HL-60 (cell line): Measurements from ENCODE around the gene BIK.

Experiments
- DNase-seq, 2 experiments: peaks; one replicate each; pipeline ENCODE4 v3.0.0-alpha.2; 2010 to 2020; ENCODE audit warnings: low read depth in 1 of 2, low spot score in 1 of 2
- H3K27ac ChIP-seq: fragments of 250-450 bp; sonication (Bioruptor Pico); replicated peaks from 2 replicates; pipeline ENCODE4 v1.5.1; 2020; ENCODE audit warnings: mild to moderate bottlenecking, moderate library complexity
- H3K27me3 ChIP-seq: fragments of 250-450 bp; sonication (Bioruptor Pico); 2 replicates; pipeline ENCODE4 v1.5.1; 2021; ENCODE audit warnings: mild to moderate bottlenecking, moderate library complexity; ENCODE audit not compliant: insufficient read depth, poor library complexity, severe bottlenecking
- H3K4me3 ChIP-seq: replicated peaks from 2 replicates; pipeline ENCODE4 v1.5.1; 2011; ENCODE audit warnings: mild to moderate bottlenecking, control low read depth, low read length; ENCODE audit not compliant: insufficient read depth
- GABPA ChIP-seq: IDR thresholded peaks from 2 replicates; pipeline ENCODE4 v1.6.1; 2012; ENCODE audit warnings: low read depth
- POLR2AphosphoS5 ChIP-seq: IDR thresholded peaks from 2 replicates; pipeline ENCODE4 v1.6.1; 2012; ENCODE audit warnings: low read depth
- SPI1 ChIP-seq: IDR thresholded peaks from 2 replicates; pipeline ENCODE4 v1.6.1; 2012; ENCODE audit warnings: low read depth, mild to moderate bottlenecking, borderline replicate concordance
- TF ChIP-seq, protein P1 (sequence below): IDR thresholded peaks from one replicate; pipeline ENCODE4 v1.5.1; 2011; ENCODE audit warnings: low read length, control low read depth, inconsistent platforms; ENCODE audit not compliant: insufficient read depth
- TF ChIP-seq, protein P2 (sequence below): IDR thresholded peaks from 2 replicates; pipeline ENCODE4 v1.6.1; 2012; ENCODE audit warnings: low read depth; ENCODE audit not compliant: insufficient replicate concordance

Gene BIK

GRCh38 chr22:43094085-43094484 lies 16.5 kb upstream of the BIK start:
- Histone ChIP-seq H3K27ac (no peak overlapping the region), H3K4me3 (no peak overlapping the region), H3K27me3 (no peaks in the 10 kb centered on the region)
- DNase-seq = peak; percentile 50 to 85
- TF ChIP-seq, protein P1, sequence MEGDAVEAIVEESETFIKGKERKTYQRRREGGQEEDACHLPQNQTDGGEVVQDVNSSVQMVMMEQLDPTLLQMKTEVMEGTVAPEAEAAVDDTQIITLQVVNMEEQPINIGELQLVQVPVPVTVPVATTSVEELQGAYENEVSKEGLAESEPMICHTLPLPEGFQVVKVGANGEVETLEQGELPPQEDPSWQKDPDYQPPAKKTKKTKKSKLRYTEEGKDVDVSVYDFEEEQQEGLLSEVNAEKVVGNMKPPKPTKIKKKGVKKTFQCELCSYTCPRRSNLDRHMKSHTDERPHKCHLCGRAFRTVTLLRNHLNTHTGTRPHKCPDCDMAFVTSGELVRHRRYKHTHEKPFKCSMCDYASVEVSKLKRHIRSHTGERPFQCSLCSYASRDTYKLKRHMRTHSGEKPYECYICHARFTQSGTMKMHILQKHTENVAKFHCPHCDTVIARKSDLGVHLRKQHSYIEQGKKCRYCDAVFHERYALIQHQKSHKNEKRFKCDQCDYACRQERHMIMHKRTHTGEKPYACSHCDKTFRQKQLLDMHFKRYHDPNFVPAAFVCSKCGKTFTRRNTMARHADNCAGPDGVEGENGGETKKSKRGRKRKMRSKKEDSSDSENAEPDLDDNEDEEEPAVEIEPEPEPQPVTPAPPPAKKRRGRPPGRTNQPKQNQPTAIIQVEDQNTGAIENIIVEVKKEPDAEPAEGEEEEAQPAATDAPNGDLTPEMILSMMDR = peak; percentile 67
- TF ChIP-seq, protein P2, sequence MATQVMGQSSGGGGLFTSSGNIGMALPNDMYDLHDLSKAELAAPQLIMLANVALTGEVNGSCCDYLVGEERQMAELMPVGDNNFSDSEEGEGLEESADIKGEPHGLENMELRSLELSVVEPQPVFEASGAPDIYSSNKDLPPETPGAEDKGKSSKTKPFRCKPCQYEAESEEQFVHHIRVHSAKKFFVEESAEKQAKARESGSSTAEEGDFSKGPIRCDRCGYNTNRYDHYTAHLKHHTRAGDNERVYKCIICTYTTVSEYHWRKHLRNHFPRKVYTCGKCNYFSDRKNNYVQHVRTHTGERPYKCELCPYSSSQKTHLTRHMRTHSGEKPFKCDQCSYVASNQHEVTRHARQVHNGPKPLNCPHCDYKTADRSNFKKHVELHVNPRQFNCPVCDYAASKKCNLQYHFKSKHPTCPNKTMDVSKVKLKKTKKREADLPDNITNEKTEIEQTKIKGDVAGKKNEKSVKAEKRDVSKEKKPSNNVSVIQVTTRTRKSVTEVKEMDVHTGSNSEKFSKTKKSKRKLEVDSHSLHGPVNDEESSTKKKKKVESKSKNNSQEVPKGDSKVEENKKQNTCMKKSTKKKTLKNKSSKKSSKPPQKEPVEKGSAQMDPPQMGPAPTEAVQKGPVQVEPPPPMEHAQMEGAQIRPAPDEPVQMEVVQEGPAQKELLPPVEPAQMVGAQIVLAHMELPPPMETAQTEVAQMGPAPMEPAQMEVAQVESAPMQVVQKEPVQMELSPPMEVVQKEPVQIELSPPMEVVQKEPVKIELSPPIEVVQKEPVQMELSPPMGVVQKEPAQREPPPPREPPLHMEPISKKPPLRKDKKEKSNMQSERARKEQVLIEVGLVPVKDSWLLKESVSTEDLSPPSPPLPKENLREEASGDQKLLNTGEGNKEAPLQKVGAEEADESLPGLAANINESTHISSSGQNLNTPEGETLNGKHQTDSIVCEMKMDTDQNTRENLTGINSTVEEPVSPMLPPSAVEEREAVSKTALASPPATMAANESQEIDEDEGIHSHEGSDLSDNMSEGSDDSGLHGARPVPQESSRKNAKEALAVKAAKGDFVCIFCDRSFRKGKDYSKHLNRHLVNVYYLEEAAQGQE = no peak
- TF ChIP-seq SPI1 = peak; percentile 55; the same call in 1 of the 2 replicates

- no peak for TF ChIP-seq SPI1
- TF ChIP-seq, protein P1 = no peak
- no peak overlapping the region for H3K27ac ChIP-seq
- H3K27me3 ChIP-seq = no peaks in the 10 kb centered on the region
- H3K4me3 ChIP-seq = no peak overlapping the region
- no peak for DNase-seq
Measured at GRCh38 chr22:43094551-43094950, 16.0 kb upstream of the BIK start.

DNA sequence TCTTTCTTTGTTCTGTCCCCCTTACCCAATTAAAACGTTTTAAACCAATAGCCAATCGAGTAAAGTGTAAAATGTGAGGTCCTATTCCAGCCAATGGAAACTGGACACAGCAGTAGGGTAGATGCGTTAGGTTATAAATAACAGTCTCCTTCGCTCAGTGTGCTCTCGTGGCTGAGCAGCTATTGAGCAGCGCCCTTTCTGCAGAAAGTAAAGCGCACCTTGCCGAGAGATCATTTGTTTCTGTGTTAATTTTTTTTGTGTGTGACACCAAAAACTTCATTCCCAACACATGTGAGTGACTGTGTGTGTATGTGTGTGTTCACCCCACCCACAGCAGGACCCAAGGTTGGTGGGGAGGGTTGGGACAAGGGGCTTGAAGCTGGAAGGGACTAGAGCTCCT lies 14.1 kb upstream of the BIK start:
- TF ChIP-seq SPI1 (no peak), GABPA (no peak), POLR2AphosphoS5 (no peak)
- TF ChIP-seq, protein P1 = no peak
- TF ChIP-seq, protein P2 = no peak
- Histone ChIP-seq H3K4me3 (no peak overlapping the region), H3K27me3 (no peaks in the 10 kb centered on the region), H3K27ac (no peak overlapping the region)
- no peak for DNase-seq

DNA sequence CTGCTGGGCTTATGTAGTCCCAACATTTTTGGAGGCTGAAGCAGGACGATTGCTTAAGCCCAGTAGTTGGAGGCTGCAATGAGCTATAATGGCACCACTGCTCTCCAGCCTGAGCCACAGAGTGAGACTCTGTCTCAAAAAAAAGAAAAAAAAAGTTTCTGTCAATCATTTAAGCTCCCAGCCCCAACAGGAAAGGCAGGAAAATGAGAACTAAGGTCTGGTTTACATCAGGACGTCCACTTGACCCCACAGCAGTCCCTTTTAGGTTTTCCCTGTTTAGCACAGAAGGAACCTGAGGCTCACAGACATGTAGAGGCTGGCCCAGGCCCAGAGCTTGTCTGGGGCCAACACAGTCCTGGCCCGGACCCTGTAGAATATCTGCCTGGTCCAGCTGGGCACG lies 12.2 kb upstream of the BIK start:
- no peak overlapping the region for H3K4me3 ChIP-seq
- DNase-seq = no peak
- TF ChIP-seq SPI1 (no peak), POLR2AphosphoS5 (no peak), GABPA (no peak)
- TF ChIP-seq, protein P1 = no peak
- TF ChIP-seq, protein P2 = no peak
- H3K27me3 ChIP-seq = no peaks in the 10 kb centered on the region
- no peak overlapping the region for H3K27ac ChIP-seq
